IPS-NIHi7 (cell line): ENCODE data around the gene GPR22.
A peak's percentile ranks its signal among the peaks of the same experiment; 100 is the strongest.

Experiments used
- DNase-seq: peaks from one replicate; pipeline ENCODE4 v3.0.0; 2012; ENCODE audit warnings: mixed read lengths; ENCODE audit errors: extremely low spot score

GPR22 gene

GRCh38 chr7:107474104-107474521 is 4.3 kb downstream of the GPR22 start:
- no peak for DNase-seq

DNA sequence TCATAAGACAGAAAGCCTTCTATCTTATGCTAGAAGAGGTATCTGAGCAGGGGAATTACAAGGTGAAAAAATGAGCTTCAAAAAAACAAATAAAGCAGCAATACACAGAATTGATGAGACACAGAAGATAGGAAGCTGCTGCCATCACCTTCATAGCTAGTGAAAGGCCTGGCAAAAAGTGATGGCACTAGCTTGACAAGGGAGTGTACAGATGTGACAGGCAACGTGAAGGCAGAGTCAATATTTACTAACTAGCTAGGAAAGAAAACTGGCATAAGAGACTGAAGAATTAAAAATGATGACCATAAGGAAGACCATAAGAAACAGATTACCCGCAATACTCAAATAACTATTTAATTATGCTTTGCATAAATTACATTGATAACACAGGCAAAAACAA is 9.4 kb downstream of the GPR22 start:
- DNase-seq: no peak

DNA sequence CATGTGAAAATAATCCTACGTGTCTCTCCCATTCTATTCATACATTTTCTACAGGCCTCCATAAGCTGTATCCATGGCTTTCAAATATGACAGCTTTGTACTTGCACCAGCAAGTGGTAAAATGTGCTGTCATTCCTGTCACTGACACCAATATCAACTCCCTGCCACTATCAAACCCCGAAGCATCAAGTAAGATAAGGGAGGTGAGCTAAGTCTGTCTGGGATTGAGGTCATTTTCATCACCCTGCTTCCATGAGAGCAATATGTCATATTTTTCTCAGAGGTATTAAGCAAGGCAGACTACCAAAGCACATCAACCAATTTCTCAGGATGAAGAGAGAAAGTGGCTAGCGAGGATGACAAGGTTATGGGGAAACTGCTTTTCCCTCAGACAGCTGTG is 11.1 kb downstream of the GPR22 start:
- no peak for DNase-seq

DNA sequence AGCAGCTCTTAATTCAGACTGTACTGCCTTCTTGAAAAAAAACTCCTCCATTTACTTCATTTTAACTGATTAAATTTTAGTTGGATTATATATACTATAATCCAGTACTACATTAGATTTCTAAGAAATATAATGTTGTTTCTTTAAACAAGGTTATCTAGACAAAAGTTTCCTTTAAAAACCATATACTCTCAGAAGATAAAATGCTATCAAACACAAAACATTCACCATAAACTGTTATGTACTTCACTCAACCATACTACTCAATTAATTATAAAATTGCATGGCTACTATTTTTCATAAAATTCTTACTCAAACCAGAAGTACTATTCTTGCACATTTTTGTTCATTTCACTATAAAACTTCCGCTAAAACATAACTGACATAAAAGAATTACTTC is 12.7 kb downstream of the GPR22 start:
- DNase-seq: no peak

DNA sequence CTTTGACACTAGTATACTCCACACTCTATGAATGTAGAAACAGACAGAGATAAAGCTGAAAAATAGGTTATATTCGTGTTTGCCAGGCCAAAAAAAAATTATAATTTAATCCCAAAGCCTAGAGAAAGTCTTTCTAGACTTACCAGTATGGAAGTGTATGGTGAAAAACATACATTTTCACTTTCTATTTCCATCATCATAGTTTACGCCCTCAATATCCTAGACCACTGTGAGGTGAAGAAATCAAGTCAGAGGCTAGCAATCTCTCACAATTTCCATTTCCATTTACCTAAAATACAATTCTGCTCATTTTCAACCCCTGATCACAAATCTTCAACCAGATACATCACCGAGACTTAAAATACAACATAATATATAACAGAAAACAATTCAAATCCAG is 16.2 kb downstream of the GPR22 start:
- DNase-seq: no peak

DNA sequence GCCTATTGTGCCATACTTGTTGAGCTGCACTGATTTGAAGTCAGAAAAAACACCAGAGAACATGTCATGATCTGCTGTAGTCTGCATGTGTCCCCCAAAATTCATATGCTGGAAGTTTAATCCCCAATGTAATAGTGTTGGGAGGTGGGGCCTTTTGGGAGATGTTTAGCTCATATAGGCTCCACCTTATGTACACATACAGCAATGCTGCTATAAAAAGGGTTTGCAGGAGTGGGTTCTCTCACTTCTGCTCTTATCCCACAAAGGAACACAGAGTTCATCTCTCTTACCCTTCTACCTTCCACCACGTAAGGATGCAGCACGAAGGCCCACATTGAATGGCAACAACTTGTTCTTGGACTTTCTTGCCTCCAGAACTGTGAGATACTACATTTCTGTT is 23.0 kb downstream of the GPR22 start:
- DNase-seq: no peak

- no peak for DNase-seq
These were observed 24.5 kb downstream of the GPR22 start for GRCh38 chr7:107494315-107494751.

DNA sequence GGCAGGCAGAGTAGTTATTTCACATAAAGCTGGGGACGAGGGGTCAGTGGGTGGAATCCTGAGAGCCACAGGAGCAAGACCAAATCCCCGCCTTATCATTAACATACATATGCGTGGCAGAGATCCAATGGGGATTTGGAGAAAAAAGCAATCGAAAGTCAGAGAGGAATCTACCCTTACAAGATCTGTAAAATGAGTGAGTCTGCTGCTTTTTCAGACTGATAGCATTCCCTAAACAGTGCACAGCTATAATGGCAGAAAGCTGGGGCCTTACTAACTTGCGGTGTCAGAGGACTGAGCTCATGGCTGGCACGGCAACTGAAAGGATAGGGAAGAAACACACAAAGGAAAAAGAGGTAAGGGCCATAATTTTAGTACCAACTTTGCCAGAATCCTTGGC is 25.0 kb downstream of the GPR22 start:
- no peak for DNase-seq

GRCh38 chr7:107495516-107495915 is 25.7 kb downstream of the GPR22 start:
- no peak for DNase-seq

DNA sequence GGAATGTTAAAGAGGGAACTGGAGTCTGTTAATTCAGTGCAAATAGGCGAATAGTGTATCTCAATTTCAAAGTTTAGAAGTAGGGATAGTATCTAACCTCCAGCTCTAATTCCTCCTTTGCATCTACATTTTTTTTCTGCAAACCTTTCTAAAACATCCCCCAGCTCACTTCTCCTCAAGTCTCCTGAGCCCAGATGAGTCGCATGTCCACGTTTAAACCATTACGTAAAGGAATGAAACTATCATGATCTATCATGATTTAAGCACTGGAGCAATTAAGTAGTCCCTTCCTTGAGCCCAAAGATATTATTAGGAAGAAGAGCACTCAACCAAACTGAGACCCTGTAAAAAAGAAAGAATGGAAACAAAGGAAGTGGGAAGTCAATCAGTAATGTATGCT is 29.9 kb downstream of the GPR22 start:
- DNase-seq: no peak

DNA sequence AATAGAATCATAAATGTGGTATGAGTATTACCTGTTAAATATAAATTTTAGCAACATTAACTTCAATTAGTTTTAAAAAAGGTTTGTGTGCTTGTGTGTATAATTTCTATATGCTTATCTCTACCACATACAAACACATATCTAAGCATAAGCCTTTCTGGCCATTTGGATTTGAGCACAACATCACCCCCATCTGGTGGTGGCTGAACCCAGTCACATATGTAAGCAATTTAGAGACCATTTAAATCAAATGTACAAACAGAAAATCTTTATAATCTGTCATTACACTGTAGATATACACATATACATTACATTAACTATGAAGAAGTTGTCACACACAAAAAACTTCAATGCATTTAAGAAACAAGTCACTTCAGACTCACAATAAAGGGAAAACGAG is 31.7 kb downstream of the GPR22 start:
- DNase-seq: peak; percentile 26

DNA sequence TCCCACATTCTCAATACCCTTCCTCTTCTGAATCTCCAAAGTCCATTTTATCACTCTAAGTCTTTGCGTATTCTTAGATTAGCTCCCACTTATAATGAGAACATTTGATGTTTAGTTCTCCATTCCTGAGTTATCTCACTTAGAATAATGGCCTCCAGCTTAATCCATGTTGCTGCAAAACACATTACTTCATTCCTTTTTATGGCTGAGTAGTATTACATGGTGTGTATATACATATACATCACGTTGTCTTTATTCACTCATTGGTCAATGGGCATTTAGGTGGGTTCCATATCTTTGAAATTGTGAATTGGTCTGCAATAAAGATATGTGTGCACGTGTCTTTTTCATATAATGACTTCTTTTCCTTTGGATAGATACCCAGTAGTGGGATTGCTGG is 32.3 kb downstream of the GPR22 start:
- no peak for DNase-seq

GRCh38 chr7:107502797-107503196 is 32.9 kb downstream of the GPR22 start:
- DNase-seq: no peak

- no peak for DNase-seq
These were observed 33.8 kb downstream of the GPR22 start for GRCh38 chr7:107503687-107504086.

GRCh38 chr7:107505362-107505761 is 35.5 kb downstream of the GPR22 start:
- no peak for DNase-seq

- DNase-seq: no peak
These were observed 36.3 kb downstream of the GPR22 start for GRCh38 chr7:107505997-107506673.

GRCh38 chr7:107506674-107507339 is 37.0 kb downstream of the GPR22 start:
- DNase-seq: peak; percentile 13
